Activated CD8-positive, alpha-beta T cell treated with anti-CD3 and anti-CD28 coated beads for 36 hours (primary cell): Measurements from ENCODE around the gene PIP5K1B. TPM values are rescaled to one million over a fixed set of nuclear protein-coding genes. Genes with fewer than 3 reads are reported as not detected.

Experiments used
- ATAC-seq: fragments of 200-7000 bp; cut with Tn5 transposase; one replicate; pipeline ENCODE4 v1.10.0; 2021; ENCODE audit warnings: mild to moderate bottlenecking, moderate library complexity
- CTCF ChIA-PET: fragments of 350-600 bp; sonication (Branson Sonifier 250); formaldehyde crosslinking; loops from one replicate; lab custom pipeline; 2021; ENCODE audit warnings: antibody characterized with exemption; lab: Charles Lee
- POLR2A ChIA-PET: fragments of 350-600 bp; sonication (Branson Sonifier 250); formaldehyde crosslinking; loops from one replicate; lab custom pipeline; 2021; ENCODE audit warnings: antibody characterized with exemption; lab: Charles Lee
- DNase-seq: peaks from one replicate; pipeline ENCODE4 v3.0.0-alpha.2; 2020
- H3K27ac Mint-ChIP-seq: one replicate; pipeline ENCODE4 v1.8.0; 2021; ENCODE audit warnings: mild to moderate bottlenecking, mixed read lengths
- H3K27me3 Mint-ChIP-seq: one replicate; pipeline ENCODE4 v1.8.0; 2021; ENCODE audit warnings: mixed read lengths
- H3K36me3 Mint-ChIP-seq: one replicate; pipeline ENCODE4 v1.8.0; 2021; ENCODE audit warnings: low read depth, mixed read lengths
- H3K4me1 Mint-ChIP-seq: one replicate; pipeline ENCODE4 v1.8.0; 2021; ENCODE audit warnings: low read depth, mixed read lengths
- H3K4me3 Mint-ChIP-seq: one replicate; pipeline ENCODE4 v1.8.0; 2021; ENCODE audit warnings: mild to moderate bottlenecking, moderate library complexity, mixed read lengths
- H3K9me3 Mint-ChIP-seq: one replicate; pipeline ENCODE4 v1.8.0; 2021; ENCODE audit warnings: mixed read lengths
- CTCF ChIP-seq: fragments of 200-600 bp; IDR thresholded peaks from one replicate; pipeline ENCODE4 v1.8.0; 2022; ENCODE audit warnings: antibody characterized with exemption, mild to moderate bottlenecking
- intact Hi-C: fragments of 100-400 bp; cut with micrococcal nuclease; formaldehyde crosslinking; loops from one replicate; pipeline ENCODE4 v1.10.0; 2022
- total RNA-seq, 2 experiments: library from RNA; stranded (reverse); gene quantifications; one replicate each; pipeline ENCODE4 v1.2.3, GENCODE V29; 2021

Gene PIP5K1B
- total RNA-seq, 2 experiments from 2014 or later, result 0.43 to 0.98 TPM

- no peak for DNase-seq
- no peak for ATAC-seq
- H3K27ac Mint-ChIP-seq, result no peak overlapping the region
- CTCF ChIA-PET, result interaction anchor here (0.9 kb wide), 1 partner anchor 85 kb away, joined by 4 read pairs; no protein-coding TSS in a partner anchor
- H3K36me3 Mint-ChIP-seq, result no peaks in the 10 kb centered on the region
- intact Hi-C loops, result no loop called here
- no peaks in the 10 kb centered on the region for H3K9me3 Mint-ChIP-seq
- no peak overlapping the region for H3K4me3 Mint-ChIP-seq
- no peaks in the 10 kb centered on the region for H3K4me1 Mint-ChIP-seq
- POLR2A ChIA-PET, result no interaction called here
- TF ChIP-seq CTCF, result no peak
- no peaks in the 10 kb centered on the region for H3K27me3 Mint-ChIP-seq
Observed at GRCh38 chr9:68914751-68915150, 209.7 kb downstream of the PIP5K1B start.

GRCh38 chr9:68919661-68920060 lies 214.6 kb downstream of the PIP5K1B start:
- no peaks in the 10 kb centered on the region for H3K9me3 Mint-ChIP-seq
- H3K27me3 Mint-ChIP-seq, result peaks cover 6% of the 10 kb centered on the region
- no peak for TF ChIP-seq CTCF
- no peaks in the 10 kb centered on the region for H3K4me1 Mint-ChIP-seq
- ATAC-seq (no peak), DNase-seq (no peak)
- no peaks in the 10 kb centered on the region for H3K36me3 Mint-ChIP-seq
- H3K4me3 Mint-ChIP-seq, result no peak overlapping the region
- intact Hi-C loops, result no loop called here
- H3K27ac Mint-ChIP-seq, result no peak overlapping the region
- POLR2A ChIA-PET, result no interaction called here
- CTCF ChIA-PET, result interaction anchor here (0.7 to 1.2 kb wide), 3 partner anchors 23 to 218 kb away, joined by 3 read pairs; no protein-coding TSS in a partner anchor

- no peak for ATAC-seq
- H3K27me3 Mint-ChIP-seq, result peaks cover 6% of the 10 kb centered on the region
- no peak for TF ChIP-seq CTCF
- no peak for DNase-seq
- intact Hi-C loops, result no loop called here
- no peaks in the 10 kb centered on the region for H3K4me1 Mint-ChIP-seq
- POLR2A ChIA-PET, result no interaction called here
- H3K9me3 Mint-ChIP-seq, result no peaks in the 10 kb centered on the region
- no peak overlapping the region for H3K27ac Mint-ChIP-seq
- no peak overlapping the region for H3K4me3 Mint-ChIP-seq
- CTCF ChIA-PET, result no interaction called here
- no peaks in the 10 kb centered on the region for H3K36me3 Mint-ChIP-seq
Observed at GRCh38 chr9:68920921-68921320, 215.9 kb downstream of the PIP5K1B start.

- H3K9me3 Mint-ChIP-seq, result no peaks in the 10 kb centered on the region
- no peaks in the 10 kb centered on the region for H3K4me1 Mint-ChIP-seq
- TF ChIP-seq CTCF, result no peak
- no peaks in the 10 kb centered on the region for H3K36me3 Mint-ChIP-seq
- intact Hi-C loops, result no loop called here
- ChIA-PET POLR2A (no interaction called here), CTCF (interaction anchor here (1.0 kb wide), 1 partner anchor 426 kb away, joined by 4 read pairs; no protein-coding TSS in a partner anchor)
- H3K27me3 Mint-ChIP-seq, result peaks cover 15% of the 10 kb centered on the region
- H3K27ac Mint-ChIP-seq, result no peak overlapping the region
- ATAC-seq, result no peak
- H3K4me3 Mint-ChIP-seq, result no peak overlapping the region
- no peak for DNase-seq
Observed at GRCh38 chr9:68923480-68923879, 218.4 kb downstream of the PIP5K1B start.

- no peak for TF ChIP-seq CTCF
- H3K27me3 Mint-ChIP-seq, result peaks cover 18% of the 10 kb centered on the region
- H3K27ac Mint-ChIP-seq, result no peak overlapping the region
- POLR2A ChIA-PET, result no interaction called here
- CTCF ChIA-PET, result interaction anchor here (1.5 kb wide), 1 partner anchor 74 kb away, joined by 3 read pairs; no protein-coding TSS in a partner anchor
- no peak for DNase-seq
- H3K9me3 Mint-ChIP-seq, result no peaks in the 10 kb centered on the region
- ATAC-seq, result no peak
- intact Hi-C loops, result no loop called here
- no peaks in the 10 kb centered on the region for H3K4me1 Mint-ChIP-seq
- H3K36me3 Mint-ChIP-seq, result no peaks in the 10 kb centered on the region
- no peak overlapping the region for H3K4me3 Mint-ChIP-seq
Observed at GRCh38 chr9:68925175-68925574, 220.1 kb downstream of the PIP5K1B start.
